HG03103 (cell line): ENCODE results near the gene CLDN6.

ENCODE experiments used
- ATAC-seq: cut with Tn5 transposase; IDR thresholded peaks from one replicate; pipeline ENCODE4 v1.9.1; 2021; ENCODE audit warnings: low read depth; ENCODE audit not compliant: unreplicated experiment

CLDN6 gene

GRCh38 chr16:2992383-2993081 lies 25.5 kb downstream of the CLDN6 start:
- no peak for ATAC-seq

DNA sequence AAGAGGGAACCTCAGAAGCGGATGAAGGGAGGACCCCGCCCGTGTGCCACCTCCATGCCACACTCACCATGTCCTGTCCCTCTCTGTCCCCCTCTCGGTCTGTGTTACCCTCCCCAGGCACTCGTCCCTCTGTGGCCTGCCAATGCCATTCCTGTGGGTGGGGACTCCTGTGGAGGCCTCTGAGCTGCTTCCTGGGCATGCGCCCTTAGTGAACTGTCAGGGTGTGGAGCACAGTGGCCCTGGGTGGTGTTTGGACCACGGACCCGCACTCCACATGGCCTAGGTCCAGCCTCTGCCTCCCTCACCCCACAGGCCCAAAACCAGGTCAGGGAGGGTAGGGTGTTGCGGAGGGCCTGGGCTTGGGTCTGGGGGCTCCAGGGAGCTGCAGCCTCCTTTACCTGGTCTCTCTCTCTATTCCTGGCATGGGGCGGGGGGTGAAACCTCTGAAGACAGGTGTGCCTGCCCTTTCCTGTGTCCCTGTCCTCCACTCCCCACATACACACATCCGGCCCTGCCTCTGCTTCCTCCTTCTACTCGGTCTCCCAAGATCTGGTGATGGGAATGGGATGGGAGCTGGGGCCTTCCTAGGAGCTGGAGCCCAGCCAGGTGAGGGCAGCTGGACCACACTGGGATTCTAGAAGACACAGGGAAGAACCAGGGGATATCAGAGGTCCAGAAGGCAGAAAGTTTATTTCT lies 26.3 kb downstream of the CLDN6 start:
- ATAC-seq = no peak

GRCh38 chr16:2990891-2991290 lies 27.1 kb downstream of the CLDN6 start:
- ATAC-seq = no peak

GRCh38 chr16:2988590-2989099 lies 29.3 kb downstream of the CLDN6 start:
- no peak for ATAC-seq

- ATAC-seq = no peak
Measured at GRCh38 chr16:2987833-2988232, 30.1 kb downstream of the CLDN6 start.

DNA sequence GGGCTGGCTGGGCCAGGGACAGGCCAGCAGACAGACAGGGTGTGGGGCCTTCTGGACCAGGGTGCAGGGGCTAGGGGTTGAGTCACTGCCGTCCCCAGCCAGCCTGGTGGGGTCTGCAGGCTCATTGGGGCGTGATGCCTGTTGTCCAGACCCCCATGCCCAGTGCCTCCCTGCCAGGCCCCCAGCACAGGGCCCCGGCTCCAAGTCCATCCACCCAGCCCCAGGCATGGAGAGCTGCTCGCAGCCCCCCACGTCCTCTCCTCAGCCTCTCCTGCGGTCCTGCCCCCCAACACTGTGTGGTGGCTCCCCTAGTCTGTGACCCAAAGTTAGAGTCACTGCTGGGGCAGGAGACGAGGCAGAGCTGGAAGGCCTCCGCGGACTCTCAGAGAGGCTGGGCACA lies 30.7 kb downstream of the CLDN6 start:
- no peak for ATAC-seq

DNA sequence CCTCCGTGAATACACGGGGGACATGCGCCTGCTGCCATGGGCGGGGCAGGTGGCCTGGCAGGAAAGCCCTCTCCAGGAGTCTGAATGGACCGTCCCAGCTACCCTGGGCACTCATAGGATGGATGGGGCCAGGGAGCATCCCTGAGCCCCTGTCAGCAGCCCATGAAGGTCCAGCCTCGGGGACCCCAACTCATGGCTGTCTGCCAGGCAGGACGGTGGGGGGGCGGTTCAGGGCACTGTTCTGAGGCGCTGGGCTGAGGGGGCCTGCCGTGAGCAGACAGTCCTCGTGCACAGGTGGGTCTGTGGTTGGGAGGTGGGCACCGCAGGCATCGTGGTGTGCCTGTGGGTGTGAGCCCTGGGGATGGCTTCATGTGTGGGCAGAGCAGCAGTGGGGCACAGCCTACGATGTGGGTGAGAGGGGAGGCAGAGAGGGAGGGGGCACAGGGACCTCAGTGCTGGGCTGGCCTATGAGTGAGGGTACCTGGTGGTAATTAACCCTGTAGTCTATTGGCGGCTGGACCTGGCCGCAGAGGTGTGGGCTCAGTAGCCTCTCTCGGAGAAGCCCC lies 31.3 kb downstream of the CLDN6 start:
- no peak for ATAC-seq

GRCh38 chr16:2985893-2986355 lies 32.1 kb downstream of the CLDN6 start:
- no peak for ATAC-seq

DNA sequence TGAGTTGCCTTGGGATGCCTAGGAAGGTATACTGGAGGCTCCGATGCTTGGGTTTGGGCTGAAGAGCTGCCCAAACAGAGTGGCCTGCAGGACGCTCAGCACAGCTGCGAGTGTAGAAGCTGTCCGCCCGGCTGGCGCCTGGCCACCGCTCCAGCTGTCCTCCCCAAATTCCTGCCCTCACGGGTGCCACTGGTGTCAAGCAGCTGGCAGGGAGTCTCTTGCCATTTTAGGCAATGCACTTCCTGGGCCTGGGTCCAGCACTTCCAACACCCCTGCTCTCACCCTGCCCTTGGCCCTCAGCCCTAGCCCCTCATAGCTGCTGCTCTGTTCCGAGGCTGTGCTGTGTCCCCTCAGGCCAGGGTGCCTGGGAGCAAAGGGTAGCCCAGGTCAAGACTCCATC lies 32.5 kb downstream of the CLDN6 start:
- ATAC-seq = no peak

GRCh38 chr16:2983706-2984136 lies 34.3 kb downstream of the CLDN6 start:
- ATAC-seq = no peak

- ATAC-seq = no peak
Measured at GRCh38 chr16:2982402-2982801, 35.6 kb downstream of the CLDN6 start.

- no peak for ATAC-seq
Measured at GRCh38 chr16:2981899-2982250, 36.1 kb downstream of the CLDN6 start.

DNA sequence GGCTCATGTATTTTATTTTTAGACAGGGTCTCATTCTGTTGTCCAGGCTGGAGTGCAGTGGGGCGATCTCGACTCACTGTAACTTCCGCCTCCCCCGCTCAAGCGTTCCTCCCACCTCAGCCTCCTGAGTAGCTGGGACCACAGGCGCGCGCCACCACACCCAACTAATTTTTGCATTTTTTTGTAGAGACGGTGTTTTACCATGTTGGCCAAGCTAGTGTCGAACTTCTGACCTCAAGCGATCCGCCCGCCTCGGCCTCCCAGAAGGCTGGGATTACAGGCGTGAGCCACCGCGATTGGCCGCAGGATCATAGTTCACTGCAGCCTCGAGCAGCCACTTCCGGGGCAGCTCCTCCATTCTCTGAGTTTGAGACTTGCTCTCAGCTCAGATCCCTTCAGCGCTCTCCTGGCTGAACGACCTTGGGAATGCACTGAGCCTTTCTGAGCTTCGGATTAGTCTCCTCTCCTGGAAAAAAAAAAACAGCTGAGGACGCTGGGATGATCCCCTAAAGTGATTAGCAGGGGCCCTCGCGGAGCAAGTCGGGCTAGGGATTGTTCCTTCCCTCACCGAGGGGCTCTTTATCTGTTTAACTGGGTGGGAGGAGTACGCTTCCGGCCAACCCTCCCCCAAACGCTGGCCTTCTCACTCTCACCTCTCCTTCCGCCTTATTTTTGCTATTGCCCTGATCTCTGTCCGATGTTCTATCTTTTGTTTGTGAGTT lies 36.6 kb downstream of the CLDN6 start:
- ATAC-seq = no peak

- peak; percentile 69 for ATAC-seq
Measured at GRCh38 chr16:2980227-2981176, 37.5 kb downstream of the CLDN6 start, which contains the start of gene PKMYT1. Gene PKMYT1, minus strand, starts transcription at chr16:2980446. Its CDS starts 789 bp downstream, at chr16:2979657.

DNA sequence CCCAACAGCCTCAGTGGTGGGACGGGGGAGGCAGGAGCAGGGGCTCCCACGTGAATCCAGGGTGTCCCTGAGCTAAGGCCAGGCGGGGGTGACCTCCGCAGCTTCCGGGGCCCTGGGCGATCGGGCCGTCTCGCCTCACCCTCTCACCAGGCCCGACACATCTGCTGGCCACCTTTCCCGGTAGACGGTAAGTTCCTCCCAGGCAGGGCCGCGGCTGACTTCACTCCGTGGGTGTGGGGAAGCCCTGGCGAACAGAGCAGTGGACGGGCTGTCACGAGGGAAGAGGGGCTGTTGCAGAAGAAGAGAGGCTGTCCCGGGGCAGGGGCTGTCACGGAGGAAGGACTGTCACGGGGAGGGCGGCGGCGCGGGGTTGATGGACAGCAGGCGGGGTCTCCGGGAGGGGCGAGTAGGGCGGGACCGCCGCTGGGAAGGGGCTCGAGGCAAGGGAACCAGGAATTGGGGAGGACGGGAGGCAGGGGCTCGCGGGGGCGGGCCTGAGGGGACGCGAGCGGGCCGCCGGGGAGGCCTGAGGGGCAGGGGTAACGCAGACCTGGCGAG lies 38.2 kb downstream of the CLDN6 start:
- no peak for ATAC-seq

- ATAC-seq = no peak
Measured at GRCh38 chr16:2977440-2977839, 40.5 kb downstream of the CLDN6 start.

GRCh38 chr16:2976673-2977072 lies 41.3 kb downstream of the CLDN6 start:
- no peak for ATAC-seq

GRCh38 chr16:2976201-2976600 lies 41.8 kb downstream of the CLDN6 start:
- ATAC-seq = no peak

DNA sequence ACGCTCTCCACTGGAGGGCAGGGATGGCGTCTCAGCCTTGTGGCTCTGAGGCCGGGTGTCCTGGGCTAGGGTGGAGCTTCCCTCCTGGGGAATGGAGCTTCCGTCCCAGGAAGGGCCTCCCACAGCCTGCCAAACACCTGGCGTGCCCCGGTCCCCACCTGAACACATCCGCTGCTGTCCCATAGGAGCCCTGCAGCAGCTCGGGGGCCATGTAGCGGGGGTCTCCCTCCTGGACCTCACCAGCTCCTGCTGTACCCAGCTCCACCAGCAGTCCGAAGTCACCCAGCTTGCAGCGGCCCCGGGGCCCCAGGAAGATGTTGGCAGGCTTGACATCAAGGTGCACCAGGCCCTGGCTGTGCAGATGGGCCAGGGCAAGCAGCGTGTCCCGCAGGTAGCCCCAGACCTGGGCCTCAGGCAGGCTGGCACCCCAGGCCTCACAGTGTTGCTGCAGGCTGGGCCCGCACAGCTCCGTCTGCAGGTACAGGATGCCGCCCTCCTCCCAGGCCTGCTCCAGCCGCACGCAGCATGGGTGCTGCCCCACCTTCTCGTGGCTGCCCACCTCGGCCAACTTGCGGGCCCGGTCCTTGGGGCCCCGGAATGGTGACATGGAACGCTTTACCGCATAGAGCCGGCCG lies 42.7 kb downstream of the CLDN6 start:
- no peak for ATAC-seq
